Urinary bladder (tissue), 4 donors: ENCODE measurements around the gene S100B. TPM values are rescaled to one million over a fixed set of nuclear protein-coding genes. Genes with fewer than 3 reads are reported as not detected.

Source experiments
- DNase-seq: peaks from one replicate; pipeline ENCODE4 v3.0.0-alpha.2; 2015; ENCODE audit errors: extremely low spot score
- H3K27ac ChIP-seq: one replicate; pipeline ENCODE4 v1.5.1; 2013; ENCODE audit warnings: low read depth, mild to moderate bottlenecking, moderate library complexity
- H3K36me3 ChIP-seq: one replicate; pipeline ENCODE4 v1.6.1; 2013; ENCODE audit warnings: mild to moderate bottlenecking, moderate library complexity; ENCODE audit not compliant: insufficient read depth
- H3K4me1 ChIP-seq: one replicate; pipeline ENCODE4 v1.6.1; 2013; ENCODE audit warnings: mild to moderate bottlenecking, moderate library complexity; ENCODE audit not compliant: insufficient read depth
- H3K4me3 ChIP-seq: one replicate; pipeline ENCODE4 v1.5.1; 2013; ENCODE audit warnings: low read depth, low read length
- WGBS: extraction: QIAGEN DNeasy Blood & Tissue Kit; methylation state at CpG from one replicate; pipeline ENCODE4 v1.1.7; 2013; 5-methylcytosine and 5-hydroxymethylcytosine counted together
- polyA plus RNA-seq: library from polyadenylated mRNA; stranded (reverse); fragments of 200-250 nt; gene quantifications from one replicate; pipeline ENCODE4 v1.2.3, GENCODE V29; 2013
- total RNA-seq: library from RNA; depleted of rRNA; stranded (reverse); fragments of >200 nt; gene quantifications from one replicate; pipeline ENCODE4 v1.2.3, GENCODE V29; 2014
- donor health status: healthy with polysubstance abuse.
- donor health status: healthy.

The S100B gene
- total and polyA plus RNA-seq, 2 donors, result 12.4 to 31.9 TPM

- WGBS, result 89% methylated on average over 14 of the region's 14 CpGs
- H3K4me3 ChIP-seq, result no peak overlapping the region
- H3K36me3 ChIP-seq, result no peaks in the 10 kb centered on the region
- H3K27ac ChIP-seq, result no peak overlapping the region
- DNase-seq, result no peak
- H3K4me1 ChIP-seq, result no peaks in the 10 kb centered on the region
Measured at GRCh38 chr21:46557469-46557868, 47.4 kb downstream of the S100B start.

- H3K4me3 ChIP-seq, result no peak overlapping the region
- no peaks in the 10 kb centered on the region for H3K36me3 ChIP-seq
- 95% methylated on average over 13 of the region's 13 CpGs for WGBS
- DNase-seq, result no peak
- no peak overlapping the region for H3K27ac ChIP-seq
- H3K4me1 ChIP-seq, result no peaks in the 10 kb centered on the region
Measured at GRCh38 chr21:46556802-46557201, 48.1 kb downstream of the S100B start.

GRCh38 chr21:46555678-46556077 lies 49.2 kb downstream of the S100B start:
- Histone ChIP-seq H3K36me3 (no peaks in the 10 kb centered on the region), H3K4me3 (no peak overlapping the region), H3K4me1 (no peaks in the 10 kb centered on the region), H3K27ac (no peak overlapping the region)
- WGBS, result 95% methylated on average over 16 of the region's 16 CpGs
- no peak for DNase-seq

GRCh38 chr21:46555225-46555617 lies 49.7 kb downstream of the S100B start:
- no peak for DNase-seq
- no peaks in the 10 kb centered on the region for H3K36me3 ChIP-seq
- H3K4me1 ChIP-seq, result no peaks in the 10 kb centered on the region
- H3K4me3 ChIP-seq, result no peak overlapping the region
- WGBS, result 92% methylated on average over 9 of the region's 9 CpGs
- H3K27ac ChIP-seq, result no peak overlapping the region

GRCh38 chr21:46554431-46555224 lies 50.3 kb downstream of the S100B start:
- WGBS, result 92% methylated on average over 30 of the region's 30 CpGs
- Histone ChIP-seq H3K4me3 (no peak overlapping the region), H3K27ac (no peak overlapping the region), H3K36me3 (no peaks in the 10 kb centered on the region), H3K4me1 (no peaks in the 10 kb centered on the region)
- no peak for DNase-seq

- Histone ChIP-seq H3K27ac (no peak overlapping the region), H3K36me3 (no peaks in the 10 kb centered on the region), H3K4me3 (no peak overlapping the region), H3K4me1 (no peaks in the 10 kb centered on the region)
- DNase-seq, result no peak
- WGBS, result 95% methylated on average over 13 of the region's 13 CpGs
Measured at GRCh38 chr21:46553993-46554392, 50.9 kb downstream of the S100B start.

- Histone ChIP-seq H3K36me3 (no peaks in the 10 kb centered on the region), H3K4me1 (no peaks in the 10 kb centered on the region), H3K27ac (no peak overlapping the region), H3K4me3 (no peak overlapping the region)
- 96% methylated on average over 5 of the region's 5 CpGs for WGBS
- no peak for DNase-seq
Measured at GRCh38 chr21:46552865-46553379, 52.0 kb downstream of the S100B start.

GRCh38 chr21:46552274-46552673 lies 52.6 kb downstream of the S100B start:
- DNase-seq, result no peak
- H3K36me3 ChIP-seq, result no peaks in the 10 kb centered on the region

GRCh38 chr21:46551636-46552241 lies 53.1 kb downstream of the S100B start:
- H3K36me3 ChIP-seq, result no peaks in the 10 kb centered on the region
- H3K27ac ChIP-seq, result no peak overlapping the region
- H3K4me3 ChIP-seq, result no peak overlapping the region

More at GRCh38 chr21:46552274-46552673, 52.6 kb downstream of the S100B start:
- Histone ChIP-seq H3K27ac (no peak overlapping the region), H3K4me1 (no peaks in the 10 kb centered on the region), H3K4me3 (no peak overlapping the region)
- WGBS, result 82% methylated on average over 5 of the region's 5 CpGs

GRCh38 chr21:46550116-46550941 lies 54.6 kb downstream of the S100B start:
- Histone ChIP-seq H3K27ac (no peak overlapping the region), H3K4me1 (no peaks in the 10 kb centered on the region), H3K36me3 (peaks cover 2% of the 10 kb centered on the region), H3K4me3 (no peak overlapping the region)
- no peak for DNase-seq
- 89% methylated on average over 12 of the region's 12 CpGs for WGBS

More at GRCh38 chr21:46551636-46552241, 53.1 kb downstream of the S100B start:
- WGBS, result 82% methylated on average over 24 of the region's 24 CpGs
- no peak for DNase-seq
- no peaks in the 10 kb centered on the region for H3K4me1 ChIP-seq

- no peaks in the 10 kb centered on the region for H3K4me1 ChIP-seq
- H3K27ac ChIP-seq, result no peak overlapping the region
- H3K36me3 ChIP-seq, result peaks cover 2% of the 10 kb centered on the region
- DNase-seq, result no peak
- no peak overlapping the region for H3K4me3 ChIP-seq
- WGBS, result 90% methylated on average over 18 of the region's 18 CpGs
Measured at GRCh38 chr21:46549650-46550049, 55.2 kb downstream of the S100B start.
